Transverse colon (tissue), 4 donors: Measurements from ENCODE around the gene ZXDC.

Experiments
- CTCF ChIP-seq, 5 experiments: fragments of 200-600 bp in 3 of 5; fragments of 450-650 bp in 2 of 5; sonication (generic) in 3 of 5; IDR thresholded peaks; 1 replicate in 2 of 5; 2 replicates in 3 of 5; pipeline ENCODE4 v1.5.1; 2016 to 2017; ENCODE audit warnings: antibody characterized with exemption in 5 of 5, inconsistent platforms in 3 of 5, mild to moderate bottlenecking in 2 of 5, moderate library complexity in 1 of 5
- POLR2A ChIP-seq: fragments of 450-650 bp; IDR thresholded peaks from one replicate; pipeline ENCODE4 v1.6.1; 2016; ENCODE audit warnings: antibody characterized with exemption, mild to moderate bottlenecking, moderate library complexity
- POLR2AphosphoS5 ChIP-seq, 3 donors: sonication (generic); formaldehyde crosslinking; IDR thresholded peaks; one replicate each; pipeline ENCODE4 v1.6.1; 2016; ENCODE audit warnings: antibody characterized with exemption in 3 of 3

DNA sequence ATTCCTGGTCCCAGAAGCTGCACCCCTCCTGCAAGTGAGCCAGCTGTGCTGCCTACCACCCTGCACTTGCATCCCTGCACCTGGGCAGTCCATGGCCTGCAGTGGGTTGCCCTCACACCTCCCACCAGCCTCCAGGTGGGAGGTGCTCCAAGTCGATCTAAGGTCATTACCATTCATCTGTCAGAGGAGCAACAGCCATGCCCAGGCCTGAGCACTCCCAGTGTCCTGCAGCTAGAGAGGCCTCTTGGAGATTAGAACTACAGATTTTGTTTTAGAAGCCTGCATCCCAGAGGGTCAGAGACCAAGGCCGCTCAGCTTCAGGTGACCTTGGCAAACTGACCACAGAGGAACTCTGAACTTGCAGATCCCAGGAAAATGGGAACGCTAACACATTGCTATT lies 9.0 kb upstream of the ZXDC start:
- TF ChIP-seq POLR2AphosphoS5 (IDR thresholded peaks at IDR 0.05) (no peak), CTCF (IDR thresholded peaks at IDR 0.05) (no peak), POLR2A (no peak)
